ENCODE data around the gene TLCD4.

The TLCD4 gene

DNA sequence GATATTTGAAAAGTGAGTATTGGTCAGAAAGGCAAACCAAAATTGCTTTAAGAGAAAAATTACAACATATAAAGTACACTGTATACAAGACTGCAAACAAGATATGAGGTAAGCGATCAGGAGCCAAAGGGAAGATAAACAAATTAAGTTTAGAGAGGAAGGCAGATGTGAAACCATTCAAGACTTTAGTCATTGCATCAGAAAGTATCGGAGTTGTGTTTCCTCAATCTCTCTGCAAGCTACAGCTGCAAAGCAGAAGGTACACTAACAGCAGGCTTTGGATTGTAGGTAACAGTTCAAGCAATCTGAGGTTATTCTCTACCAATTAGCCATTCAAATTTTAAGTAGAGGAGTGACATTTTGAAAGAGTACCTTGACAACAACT lies 21.3 kb upstream of the TLCD4 start:
- DNase-seq (ENCODE audit: low read depth in 2 of 2): no peak

DNA sequence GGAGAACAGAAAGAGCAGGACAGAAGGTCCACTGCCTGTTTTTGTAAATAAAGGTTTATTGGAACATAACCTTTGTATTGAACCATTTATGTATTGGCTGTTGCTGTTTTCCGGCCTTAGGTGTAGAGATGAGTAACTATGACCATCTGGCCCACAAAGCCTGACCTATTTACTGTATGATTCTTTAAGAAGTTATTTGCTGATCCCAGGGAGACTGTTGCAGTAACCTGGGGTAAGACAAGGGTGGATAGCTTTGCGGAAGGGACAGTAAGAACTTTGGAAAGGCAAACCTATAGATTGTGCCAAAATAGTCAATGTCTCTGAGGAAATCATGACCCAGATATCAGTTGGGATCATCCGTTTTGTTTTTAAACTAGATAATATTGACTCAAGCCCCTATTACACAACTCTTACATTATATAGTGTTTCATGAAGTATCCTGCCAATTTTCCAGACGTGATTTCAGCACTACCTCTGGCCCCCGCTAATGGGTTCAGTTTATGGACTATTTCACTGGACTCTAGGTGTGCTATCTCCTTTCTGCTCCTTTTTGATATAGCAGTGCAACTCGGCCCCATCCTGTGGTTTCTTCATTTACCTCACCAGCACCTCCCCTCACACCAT lies 20.8 kb upstream of the TLCD4 start:
- no peak for DNase-seq (ENCODE audit: low read depth in 2 of 2)

DNA sequence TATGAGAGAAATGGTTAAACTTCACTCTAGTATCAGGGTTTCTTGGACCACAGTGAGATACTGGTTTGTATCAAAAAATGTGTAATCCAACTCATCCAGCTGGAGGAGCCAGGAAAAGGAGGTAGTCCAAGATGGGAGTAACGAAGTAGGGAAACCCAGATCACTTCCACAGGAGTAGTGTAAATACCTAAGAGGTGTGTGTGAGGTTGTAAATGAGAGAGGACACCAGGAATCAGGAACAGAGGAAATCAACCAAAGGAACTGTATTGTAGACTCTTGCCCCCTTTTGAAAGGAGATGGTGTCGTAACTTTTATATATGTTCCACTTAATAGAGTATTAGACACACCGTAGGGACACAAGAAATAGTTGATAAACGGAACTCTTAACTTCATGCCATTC lies 19.7 kb upstream of the TLCD4 start:
- no peak for DNase-seq (ENCODE audit: low read depth in 2 of 2)

DNA sequence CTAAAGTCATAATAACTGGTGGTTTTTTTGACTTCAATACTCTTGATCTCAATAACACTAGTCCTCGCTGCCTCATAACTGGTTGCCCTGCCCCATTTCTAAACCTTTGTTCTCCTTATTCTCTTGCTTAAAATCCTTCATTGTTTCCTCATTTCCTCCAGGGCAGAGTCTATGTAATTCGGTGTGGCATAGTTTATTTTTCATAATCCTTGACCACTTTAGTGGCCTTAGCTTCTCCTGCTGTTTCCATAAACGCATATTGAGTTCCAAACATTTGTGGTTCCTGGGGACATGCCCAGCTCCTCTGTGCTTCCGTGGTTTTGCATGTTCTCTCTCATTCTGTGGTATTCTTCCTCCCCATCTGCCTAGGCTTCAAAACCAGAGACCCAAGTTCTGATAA lies 19.0 kb upstream of the TLCD4 start:
- no peak for DNase-seq (ENCODE audit: low read depth in 2 of 2)

DNA sequence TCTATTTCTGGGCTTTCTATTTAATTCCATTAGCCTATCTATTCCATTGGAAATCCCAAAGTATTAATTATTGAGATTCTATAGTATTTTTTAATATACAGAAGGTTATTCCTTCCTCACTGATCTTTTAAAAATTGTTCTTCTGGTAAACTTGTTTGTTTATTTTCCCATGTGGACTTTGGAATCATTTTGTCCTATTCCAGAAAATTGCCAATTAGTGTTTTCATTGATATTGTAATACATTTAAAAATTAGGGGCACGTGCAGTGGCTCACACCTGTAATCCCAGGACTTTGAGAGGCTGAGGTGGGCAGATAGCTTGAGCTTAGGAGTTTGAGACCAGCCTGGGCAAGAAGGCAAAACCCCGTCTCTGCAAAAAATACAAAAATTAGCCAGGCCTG lies 8.4 kb upstream of the TLCD4 start:
- DNase-seq (ENCODE audit: low read depth in 2 of 2): no peak

DNA sequence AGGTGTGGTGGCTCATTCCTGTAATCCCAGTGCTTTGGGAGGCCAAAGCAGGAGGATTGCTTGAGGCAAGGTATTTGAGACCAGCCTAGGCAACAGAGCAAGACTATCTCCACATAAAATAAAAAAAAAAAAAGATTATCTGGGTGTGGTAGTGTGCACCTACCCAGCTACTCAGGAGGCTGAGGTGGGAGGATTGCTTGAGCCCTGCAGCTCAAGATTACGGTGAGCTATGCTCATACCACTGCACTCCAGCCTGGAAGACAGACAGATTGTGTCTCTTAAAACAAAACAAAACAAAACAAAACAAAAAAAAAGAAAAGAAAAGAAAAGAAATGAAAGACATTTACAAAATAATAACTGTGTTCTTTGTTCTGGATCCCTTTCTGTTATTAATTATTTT lies 6.1 kb upstream of the TLCD4 start:
- DNase-seq (ENCODE audit: low read depth in 2 of 2): no peak

DNA sequence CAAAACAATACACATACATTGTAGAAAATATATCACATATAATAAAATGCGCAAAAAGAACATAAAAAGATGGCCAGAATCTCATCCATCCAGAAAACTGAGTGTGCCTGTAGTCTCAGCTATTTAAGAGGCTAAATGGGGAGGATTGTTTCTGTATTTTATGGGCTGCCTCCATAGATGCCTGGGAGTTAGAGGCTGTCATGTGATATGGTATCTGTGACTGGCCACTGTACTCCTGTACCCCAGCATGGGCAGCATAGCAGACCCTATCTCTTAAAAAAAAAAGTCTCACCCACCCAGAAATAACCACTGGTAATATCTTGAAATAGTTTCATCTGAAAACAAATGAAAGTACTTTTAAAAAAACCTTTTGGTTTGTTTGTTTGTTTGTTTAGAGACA lies 3.5 kb upstream of the TLCD4 start:
- DNase-seq (ENCODE audit: low read depth in 2 of 2): no peak

DNA sequence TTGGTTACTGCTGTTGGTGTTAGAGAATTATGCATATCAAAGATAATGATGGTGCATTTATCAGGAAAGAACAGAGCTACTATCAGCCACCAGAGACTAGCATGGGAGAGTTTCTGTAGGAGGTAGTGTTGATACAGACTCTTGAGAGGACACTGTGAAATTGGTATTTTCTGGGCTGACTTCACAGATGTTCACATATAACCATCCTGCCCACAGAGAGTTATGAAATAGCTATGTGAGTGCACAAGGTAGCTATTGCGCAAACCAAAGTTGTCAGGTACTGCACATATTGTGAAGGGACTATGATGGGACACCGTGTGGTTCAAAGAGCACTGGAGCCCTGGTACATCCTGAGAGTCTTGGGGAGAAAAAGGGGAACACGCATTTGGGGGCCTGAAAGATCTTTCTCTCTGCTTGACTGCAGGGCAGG lies 1.4 kb upstream of the TLCD4 start:
- no peak for DNase-seq (ENCODE audit: low read depth in 2 of 2)

DNA sequence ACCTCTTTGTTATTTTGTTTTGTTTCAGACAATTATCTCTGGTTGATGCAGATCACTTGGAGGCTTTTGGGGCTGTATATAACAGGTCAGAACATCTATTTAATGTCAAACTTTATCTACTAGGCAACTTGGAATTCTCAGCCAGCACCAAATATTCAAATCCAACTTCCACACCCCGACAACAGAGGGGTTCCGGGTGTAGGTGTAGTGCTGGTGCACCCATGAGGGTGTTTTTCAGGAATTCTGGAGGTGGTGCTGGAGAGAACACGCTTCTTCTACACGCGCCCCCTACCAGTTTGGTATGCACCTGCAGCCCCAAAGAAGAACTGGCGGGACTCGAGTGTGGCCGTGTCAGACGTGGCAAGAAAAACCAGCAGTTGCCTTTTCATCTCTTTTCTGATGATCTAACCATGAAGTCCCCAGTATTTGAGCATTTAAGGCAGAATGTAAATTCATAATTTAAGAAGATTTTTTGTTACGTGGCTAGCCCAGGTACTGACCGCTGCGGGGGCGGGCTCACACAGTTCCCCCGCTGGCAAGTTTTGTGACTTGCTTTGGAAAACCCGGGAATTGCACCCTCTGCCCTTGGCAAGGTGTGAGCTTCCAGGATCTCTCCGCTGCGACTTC lies 462 bp upstream of the TLCD4 start:
- peak; percentile 26 to 32 for DNase-seq (ENCODE audit: low read depth in 2 of 2)

DNA sequence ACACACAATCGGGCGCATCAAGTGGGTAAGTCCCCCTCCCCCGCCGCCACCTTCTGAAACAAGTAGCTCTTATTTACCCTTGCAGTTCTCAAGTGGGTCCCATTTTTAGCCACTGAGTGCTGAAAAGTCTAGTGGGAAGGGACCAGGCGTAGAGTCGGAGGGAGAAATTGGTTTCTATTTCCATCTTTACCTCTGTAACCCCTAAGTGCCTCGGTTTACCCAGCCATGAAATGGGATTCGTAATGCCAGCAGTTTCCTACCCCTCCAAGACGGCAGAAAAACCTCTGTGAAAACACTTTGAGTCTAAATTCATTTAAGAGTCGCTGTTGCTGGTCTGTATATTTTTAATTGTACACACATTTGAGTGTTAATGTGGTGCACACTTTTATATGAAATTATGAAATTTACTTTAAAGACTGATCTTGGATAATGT lies 928 bp downstream of the TLCD4 start:
- DNase-seq (ENCODE audit: low read depth in 2 of 2): peak; percentile 3 to 9

DNA sequence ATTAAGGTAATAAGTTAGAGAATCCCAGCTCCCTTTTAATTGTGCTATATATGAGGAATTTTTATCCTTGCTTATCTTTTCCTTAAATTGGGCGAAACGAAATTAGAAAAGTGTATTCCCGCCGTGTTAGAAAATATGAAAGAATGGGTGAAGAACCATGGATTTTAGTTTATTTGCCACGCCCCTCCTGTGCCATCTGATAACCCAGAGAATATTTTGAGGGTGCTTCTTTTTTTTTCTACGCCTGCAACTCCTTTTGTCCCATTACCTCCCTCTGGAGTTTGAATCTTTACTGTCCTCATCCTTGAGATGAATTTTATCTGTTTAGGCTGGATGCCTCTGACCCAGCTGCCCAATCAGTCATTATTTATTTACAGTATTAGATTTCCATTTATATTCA lies 1.6 kb downstream of the TLCD4 start:
- no peak for DNase-seq (ENCODE audit: low read depth in 2 of 2)

DNA sequence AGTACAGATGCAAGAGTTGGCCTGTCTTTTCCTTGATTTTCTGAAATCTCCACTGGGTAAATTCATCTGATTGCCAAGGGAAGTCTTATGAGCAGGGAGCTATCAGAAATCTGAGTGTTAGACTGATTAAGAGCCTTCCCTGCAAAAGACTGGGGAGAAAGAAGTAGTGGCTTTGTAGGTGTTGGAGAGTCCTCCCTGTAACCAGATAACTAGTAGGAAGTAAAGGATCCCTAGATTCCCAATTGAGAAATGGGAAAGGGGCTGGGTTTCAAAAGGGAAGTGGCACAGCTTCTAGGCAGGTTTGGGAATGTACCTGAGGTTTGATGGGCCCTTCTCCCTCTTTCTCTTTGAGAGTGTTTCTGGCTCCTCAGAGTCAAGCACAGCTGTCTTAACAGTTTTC lies 2.1 kb downstream of the TLCD4 start:
- no peak for DNase-seq (ENCODE audit: low read depth in 2 of 2)

DNA sequence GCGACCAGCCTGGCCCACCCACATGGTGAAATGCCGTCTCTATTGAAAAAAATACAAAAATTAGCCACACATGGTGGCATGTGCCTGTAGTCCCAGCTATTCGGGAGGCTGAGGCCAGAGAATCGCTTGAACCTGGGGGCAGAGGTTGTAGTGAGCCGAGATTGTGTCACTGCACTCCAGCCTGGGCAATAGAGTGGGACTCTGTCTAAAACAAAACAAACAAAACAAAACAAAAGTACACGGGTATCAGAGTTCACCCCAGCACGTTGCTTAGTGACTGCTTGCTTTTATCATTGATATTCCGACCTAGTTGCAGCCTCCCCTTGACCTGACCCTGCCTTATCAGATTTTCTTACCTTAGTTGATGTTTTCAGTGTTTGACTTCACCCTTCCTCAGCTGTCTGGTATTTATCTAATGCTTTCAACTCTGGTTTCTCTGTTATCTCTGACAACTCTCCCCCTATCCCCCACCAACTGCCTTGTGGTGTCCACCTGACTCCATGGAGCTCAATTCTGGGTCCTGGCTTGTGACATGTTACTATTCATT lies 5.1 kb downstream of the TLCD4 start:
- no peak for DNase-seq (ENCODE audit: low read depth in 2 of 2)

DNA sequence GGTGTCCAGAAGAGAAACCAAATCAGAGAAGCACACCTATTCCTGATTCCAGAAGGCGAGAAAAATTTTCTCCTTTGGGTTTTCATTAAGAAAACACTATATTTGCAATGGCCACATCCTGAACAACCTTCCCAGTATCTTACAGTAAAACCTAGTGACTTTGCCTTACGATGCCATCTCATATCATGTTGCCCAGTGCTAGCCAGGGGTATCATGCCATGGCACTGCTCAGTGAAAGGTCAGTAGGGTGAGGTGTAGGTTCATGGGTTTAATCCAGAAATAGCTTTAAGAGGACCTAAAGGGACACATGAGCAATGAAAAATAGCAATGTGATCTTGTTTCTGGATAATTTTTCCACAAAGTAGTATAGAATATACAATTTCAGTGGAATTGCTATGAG lies 7.2 kb downstream of the TLCD4 start:
- no peak for DNase-seq (ENCODE audit: low read depth in 2 of 2)

DNA sequence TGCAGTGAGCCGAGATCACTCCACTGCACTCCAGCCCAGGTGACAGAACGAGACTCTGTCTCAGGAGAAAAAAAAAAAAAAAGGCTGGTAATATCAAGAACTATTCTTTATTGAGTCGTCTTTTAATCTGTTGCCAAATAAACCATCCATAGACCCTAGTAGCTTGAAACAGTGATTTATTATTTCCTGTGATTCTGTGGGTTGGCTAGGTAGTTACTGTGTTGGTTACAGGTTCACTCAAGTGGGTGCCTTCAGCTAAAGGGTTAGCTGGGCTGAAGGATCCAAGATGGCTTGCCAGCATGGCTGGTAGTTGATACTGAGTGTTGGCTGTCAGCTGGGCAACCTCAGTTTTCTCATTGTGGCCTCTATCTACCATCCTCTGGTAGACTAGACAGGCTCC lies 9.2 kb downstream of the TLCD4 start:
- no peak for DNase-seq (ENCODE audit: low read depth in 2 of 2)

DNA sequence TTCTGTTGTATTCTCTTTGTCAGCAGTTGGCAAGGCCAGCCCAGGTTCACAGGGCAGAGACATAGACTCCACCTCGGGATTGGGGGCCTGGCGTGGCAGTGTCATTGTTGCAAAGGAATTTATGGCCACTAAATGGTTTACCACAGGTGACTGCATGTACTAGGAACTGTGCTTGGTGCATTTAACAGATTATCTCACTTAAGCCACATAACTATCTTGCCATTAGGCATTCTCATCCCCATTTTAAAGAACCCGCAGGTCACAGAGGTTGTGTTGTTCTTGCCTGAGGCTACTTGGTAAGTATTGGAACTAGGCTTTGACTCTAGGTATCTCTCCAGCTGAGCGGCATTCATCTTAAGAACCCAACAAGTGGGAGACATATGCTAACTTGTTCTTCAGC lies 9.7 kb downstream of the TLCD4 start:
- no peak for DNase-seq (ENCODE audit: low read depth in 2 of 2)

DNA sequence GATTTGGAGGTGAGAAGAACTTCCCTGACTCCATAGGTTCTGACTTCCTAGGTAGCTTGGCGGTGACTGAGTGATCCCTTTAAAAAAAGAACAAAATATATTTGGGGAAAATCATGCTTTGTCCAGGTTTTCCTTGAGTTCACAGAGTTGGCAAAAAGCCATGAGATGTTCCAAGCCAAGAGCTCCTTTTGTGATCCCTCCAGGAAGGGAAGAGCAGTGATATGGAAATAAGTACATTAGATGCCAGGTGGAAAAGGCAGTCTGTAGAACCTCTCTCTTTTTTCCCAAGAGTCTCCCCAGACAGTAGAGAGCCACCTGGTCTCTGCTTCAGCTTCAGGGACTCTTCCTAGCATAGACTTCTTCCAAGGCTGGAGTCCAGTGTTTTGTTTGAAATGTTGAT lies 10.2 kb downstream of the TLCD4 start:
- no peak for DNase-seq (ENCODE audit: low read depth in 2 of 2)

DNA sequence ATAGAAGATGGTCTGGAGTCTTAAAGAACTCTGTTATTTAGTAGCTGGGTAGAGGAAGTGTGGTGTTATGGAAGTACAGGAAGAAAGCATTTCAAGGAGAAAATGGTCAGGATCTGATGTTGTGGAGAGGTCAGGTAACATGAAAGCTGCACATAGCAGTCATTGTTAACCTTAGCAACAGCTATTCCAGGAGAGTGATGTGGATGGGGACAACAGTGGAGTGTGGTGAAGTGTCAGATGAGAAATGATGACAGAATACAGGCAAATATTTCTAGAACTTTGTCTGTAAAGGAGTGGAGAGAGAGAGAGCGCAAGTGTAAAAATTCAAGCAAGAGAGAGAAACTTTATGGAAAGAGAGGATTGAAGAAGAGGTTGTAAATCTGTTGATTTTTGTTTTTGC lies 15.6 kb downstream of the TLCD4 start:
- no peak for DNase-seq (ENCODE audit: low read depth in 2 of 2)

DNA sequence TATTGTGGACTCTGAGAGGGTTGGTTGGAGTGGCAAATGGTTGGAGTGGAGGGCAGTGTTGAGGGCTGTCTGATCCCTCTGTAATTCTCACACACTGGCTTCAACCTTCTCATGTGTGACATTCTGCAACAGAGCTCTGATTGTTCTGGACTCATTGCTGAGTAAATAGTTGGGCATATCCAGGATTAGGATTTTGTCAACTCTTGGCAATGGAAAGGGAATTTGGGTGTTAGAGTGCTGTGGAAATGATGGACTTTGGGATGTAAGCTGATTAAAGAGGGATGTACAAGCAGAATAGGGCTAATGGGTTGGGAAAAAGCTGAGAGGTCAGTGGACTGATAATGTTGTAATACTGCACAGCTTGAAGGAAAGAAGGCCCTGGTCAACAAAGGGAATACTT lies 16.5 kb downstream of the TLCD4 start:
- no peak for DNase-seq (ENCODE audit: low read depth in 2 of 2)

DNA sequence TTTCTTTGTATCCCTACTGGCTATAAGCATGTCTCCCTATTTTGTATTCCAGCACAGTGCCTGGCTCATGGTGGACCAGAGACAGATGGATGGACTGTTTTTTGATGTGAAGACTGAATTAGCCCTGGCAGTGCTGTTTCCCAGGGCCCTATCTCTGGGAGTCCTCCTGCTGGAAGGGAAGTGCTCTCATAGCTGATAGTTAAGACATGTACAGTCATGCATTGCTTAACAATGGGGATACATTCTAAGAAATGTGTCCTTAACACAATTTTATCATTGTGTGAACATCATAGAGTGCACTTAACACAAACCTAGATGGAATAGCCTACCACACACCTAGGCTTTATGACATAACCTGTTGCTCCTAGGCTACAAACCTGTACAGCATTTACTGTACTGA lies 21.1 kb downstream of the TLCD4 start:
- DNase-seq (ENCODE audit: low read depth in 2 of 2): no peak

DNA sequence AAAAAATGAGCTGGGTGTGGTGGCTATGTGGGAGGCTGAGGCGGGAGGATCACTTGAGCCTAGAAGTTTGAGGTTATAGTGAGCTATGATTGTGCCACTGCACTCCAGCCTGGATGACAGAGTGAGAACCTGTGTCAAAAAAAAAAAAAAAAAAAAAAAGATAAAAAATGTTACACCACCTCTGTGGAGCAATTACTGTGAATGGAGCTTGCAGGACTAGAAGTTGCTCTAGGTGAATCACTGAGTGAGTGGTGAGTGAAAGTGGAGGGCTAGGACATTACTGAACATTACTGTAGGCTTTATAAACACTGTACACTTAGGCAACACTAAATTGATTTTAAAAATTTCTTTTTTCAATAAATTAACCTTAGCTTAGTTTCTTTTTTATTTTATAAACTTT lies 21.9 kb downstream of the TLCD4 start:
- no peak for DNase-seq (ENCODE audit: low read depth in 2 of 2)

DNA sequence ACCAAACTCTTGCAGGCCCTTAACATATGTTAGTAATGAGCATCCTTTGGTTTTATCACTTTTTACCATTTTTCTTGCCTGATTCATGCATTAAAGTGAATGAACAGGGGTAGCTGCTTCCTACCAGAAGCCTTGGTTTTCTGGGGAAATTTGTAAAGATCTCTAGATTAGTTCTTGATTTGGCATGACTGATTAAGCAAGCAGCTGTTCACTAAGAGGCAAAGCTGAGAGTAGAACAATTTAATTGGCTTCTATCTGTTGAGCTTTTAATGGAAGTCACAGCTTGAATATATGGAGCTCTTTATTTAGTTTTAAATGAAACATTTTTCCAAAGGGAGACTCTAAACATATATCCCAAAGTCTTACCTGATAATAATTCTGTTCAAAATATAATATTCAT lies 23.6 kb downstream of the TLCD4 start:
- DNase-seq (ENCODE audit: low read depth in 2 of 2): no peak

DNA sequence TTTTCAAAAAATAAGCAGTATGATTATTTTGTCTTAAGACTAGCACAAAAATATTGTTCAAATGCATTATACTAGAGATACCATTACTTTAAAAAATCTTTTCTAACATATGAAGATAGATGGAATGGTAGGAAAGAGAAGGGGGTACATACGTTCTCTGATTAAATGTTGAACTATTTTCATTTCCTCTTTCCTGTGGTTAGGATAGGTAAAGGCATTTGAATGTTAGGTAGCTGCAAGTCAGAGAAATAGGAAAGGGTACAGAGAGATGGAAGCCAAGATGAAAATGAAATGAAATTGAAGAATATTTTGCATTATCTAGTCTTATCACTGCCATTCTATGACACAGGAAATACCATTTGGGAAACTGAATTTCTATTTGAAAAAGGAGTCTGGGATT lies 28.3 kb downstream of the TLCD4 start:
- DNase-seq (ENCODE audit: low read depth in 2 of 2): no peak

DNA sequence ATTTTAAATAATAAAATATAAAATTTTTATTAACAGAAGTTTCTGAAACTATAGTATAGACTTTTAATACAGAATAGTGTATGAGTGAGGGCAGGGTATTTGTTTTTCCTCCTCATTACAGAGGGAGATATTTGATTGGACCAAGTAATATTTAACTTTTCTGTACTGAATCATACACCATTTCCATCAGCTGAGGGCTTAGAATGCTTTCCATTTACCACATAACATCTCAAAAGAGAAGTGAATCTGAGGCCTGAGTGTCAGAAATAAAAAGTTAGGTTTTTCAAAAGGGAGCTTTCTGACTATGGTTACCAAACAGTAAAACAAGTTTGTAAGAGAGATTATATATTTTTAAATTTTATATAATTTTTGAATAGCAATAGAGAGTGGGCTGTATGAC lies 29.5 kb downstream of the TLCD4 start:
- DNase-seq (ENCODE audit: low read depth in 2 of 2): no peak
